ENCODE measurements around the gene GPC6.

DNA sequence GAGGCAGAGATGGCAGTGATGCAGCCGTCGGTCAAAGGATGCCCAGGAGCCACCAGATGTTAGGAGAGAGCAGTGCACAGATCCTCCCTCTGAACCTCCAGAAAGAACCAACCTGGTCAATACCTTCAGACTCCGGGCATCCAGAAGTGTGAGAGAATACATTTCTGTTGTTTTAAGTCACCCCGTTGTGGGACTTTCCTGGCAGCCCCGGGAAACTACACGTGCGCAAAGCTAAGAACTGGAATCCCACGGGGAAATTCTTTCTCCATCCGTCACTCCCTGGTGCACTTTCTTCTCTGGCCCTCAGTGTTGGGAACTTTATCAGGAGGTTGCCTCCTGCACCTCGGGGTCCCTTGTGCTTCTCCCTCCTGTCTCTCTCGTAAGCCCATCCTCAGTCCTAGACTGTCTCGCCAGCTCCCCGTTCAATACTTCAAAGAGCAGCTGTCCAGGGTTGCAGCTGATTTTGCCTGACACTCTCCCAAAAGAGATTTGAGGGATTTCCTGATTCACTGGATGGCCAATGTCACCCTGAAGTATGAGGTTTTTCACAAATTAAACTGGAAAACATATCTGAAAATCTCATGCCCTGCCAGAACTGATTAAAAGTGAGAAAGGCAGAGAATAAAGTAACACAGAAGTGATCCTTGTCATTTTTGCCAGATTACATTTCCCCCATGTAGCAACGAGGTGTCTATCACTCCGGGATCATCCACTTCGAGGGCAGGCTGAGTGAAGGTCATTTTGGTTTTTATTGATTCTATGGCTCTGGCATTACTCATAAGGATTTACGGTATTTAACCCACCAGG, 1116.0 kb downstream of the GPC6 start:
- TF ChIP-seq, protein P1, sequence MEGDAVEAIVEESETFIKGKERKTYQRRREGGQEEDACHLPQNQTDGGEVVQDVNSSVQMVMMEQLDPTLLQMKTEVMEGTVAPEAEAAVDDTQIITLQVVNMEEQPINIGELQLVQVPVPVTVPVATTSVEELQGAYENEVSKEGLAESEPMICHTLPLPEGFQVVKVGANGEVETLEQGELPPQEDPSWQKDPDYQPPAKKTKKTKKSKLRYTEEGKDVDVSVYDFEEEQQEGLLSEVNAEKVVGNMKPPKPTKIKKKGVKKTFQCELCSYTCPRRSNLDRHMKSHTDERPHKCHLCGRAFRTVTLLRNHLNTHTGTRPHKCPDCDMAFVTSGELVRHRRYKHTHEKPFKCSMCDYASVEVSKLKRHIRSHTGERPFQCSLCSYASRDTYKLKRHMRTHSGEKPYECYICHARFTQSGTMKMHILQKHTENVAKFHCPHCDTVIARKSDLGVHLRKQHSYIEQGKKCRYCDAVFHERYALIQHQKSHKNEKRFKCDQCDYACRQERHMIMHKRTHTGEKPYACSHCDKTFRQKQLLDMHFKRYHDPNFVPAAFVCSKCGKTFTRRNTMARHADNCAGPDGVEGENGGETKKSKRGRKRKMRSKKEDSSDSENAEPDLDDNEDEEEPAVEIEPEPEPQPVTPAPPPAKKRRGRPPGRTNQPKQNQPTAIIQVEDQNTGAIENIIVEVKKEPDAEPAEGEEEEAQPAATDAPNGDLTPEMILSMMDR (IDR thresholded peaks at IDR 0.05), result no peak
- no peak for TF ChIP-seq EZH2phosphoT487 (IDR thresholded peaks at IDR 0.05)

Measured in neural progenitor cell (in vitro differentiated cells).